NAMALWA (cell line): ENCODE results near the gene WBP2.
"Not testable (repeated sequence)": the region's sequence is repeated elsewhere in the genome, so short reads cannot be mapped to it uniquely, and the experiment has no call there.

Source experiments
- DNase-seq: peaks from one replicate; pipeline ENCODE4 v3.0.0-alpha.2; 2015; ENCODE audit warnings: low spot score

WBP2 gene

DNA sequence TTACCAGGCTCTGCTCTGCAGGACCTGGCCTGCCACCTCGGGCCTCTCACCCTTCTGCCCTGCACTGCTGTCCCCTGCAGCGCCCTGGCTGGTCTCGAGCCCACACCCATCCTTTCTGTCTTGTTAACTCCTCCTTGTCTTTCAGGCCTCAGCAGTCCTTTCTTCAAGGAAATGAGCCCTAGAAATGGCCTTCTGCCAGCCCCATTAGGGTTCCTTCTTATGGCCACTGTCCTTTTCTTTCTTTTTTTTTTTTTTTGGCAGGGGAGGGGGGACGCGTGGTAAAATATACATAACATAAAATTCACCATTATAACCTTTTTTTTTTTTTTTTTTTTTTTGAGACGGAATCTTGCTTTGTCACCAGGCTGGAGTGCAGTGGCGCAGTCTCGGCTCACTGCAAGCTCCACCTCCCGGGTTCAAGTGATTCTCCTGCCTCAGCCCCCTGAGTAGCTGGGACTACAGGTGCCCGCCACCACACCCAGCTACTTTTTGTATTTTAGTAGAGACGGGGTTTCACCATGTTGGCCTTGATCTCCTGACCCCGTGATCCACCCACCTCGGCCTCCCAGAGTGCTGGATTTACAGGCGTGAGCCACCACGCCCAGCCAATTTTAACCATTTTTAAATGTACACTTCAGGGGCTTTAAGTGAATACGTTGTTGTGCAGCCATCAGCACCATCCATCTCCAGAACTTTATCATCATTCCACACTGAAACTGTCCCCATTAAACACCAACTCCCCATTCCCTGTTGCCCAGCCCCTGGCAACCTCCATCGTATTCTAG lies 10.5 kb upstream of the WBP2 start:
- DNase-seq, result not testable (repeated sequence)

DNA sequence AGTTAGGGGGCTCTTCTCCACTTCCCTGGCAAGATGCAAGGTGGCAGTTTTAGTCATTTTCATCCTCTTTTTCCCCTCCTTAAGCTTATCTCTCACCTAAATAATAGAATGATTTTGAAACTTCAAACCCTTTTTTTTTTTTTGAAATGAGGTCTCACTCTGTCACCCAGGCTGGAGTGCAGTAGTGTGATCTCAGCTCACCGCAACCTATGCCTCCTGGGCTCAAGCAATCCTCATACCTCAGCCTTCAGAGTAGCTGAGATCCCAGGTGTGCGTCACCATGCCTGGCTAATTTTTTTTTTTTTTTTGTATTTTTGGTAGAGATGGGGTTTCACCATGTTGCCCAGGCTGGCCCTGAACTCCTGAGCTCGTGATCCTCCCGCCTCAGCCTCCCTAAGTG lies 9.8 kb upstream of the WBP2 start:
- DNase-seq, result not testable (repeated sequence)

GRCh38 chr17:75864448-75864871 lies 9.3 kb upstream of the WBP2 start:
- peak; percentile 84 for DNase-seq

DNA sequence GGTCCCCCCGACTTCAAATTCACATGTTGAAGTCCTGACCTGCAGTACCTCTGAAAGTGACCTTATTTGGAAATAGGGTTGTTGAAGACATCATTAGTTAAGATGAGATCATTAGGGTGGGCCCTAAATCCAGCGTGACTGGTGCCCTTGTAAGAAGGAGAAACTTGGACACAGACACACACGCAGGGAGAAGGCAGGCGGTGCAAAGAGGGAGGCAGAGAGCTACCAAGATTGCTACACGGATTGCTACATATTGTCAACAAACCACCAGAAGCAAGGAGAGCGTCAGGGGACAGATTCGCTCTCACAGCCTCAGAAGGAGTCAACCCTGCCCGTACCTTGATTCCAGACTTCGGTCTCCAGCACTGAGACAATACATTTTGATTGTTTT lies 6.8 kb upstream of the WBP2 start:
- no peak for DNase-seq

DNA sequence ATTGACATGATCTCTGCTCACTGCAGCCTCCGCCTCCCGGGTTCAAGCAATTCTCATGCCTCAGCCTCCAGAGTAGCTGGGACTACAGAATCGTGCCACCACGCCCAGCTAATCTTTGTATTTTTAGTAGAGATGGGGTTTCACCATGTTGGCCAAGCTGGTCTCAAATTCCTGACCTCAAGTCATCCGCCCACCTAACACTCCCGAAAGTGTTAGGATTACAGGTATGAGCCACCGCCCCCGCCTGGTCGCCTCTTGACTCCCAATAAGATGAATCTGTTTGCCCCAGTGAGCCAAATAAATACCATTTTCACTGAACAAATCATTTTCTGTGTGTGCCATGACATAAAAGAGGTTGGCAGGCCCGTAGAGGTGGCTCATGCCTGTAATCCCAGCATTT lies 4.2 kb upstream of the WBP2 start:
- DNase-seq, result not testable (repeated sequence)

- DNase-seq, result peak; percentile 78
Measured at GRCh38 chr17:75856062-75856756, 1.1 kb upstream of the WBP2 start.

- DNase-seq, result no peak
Measured at GRCh38 chr17:75854881-75855309, 240 bp downstream of the WBP2 start.

DNA sequence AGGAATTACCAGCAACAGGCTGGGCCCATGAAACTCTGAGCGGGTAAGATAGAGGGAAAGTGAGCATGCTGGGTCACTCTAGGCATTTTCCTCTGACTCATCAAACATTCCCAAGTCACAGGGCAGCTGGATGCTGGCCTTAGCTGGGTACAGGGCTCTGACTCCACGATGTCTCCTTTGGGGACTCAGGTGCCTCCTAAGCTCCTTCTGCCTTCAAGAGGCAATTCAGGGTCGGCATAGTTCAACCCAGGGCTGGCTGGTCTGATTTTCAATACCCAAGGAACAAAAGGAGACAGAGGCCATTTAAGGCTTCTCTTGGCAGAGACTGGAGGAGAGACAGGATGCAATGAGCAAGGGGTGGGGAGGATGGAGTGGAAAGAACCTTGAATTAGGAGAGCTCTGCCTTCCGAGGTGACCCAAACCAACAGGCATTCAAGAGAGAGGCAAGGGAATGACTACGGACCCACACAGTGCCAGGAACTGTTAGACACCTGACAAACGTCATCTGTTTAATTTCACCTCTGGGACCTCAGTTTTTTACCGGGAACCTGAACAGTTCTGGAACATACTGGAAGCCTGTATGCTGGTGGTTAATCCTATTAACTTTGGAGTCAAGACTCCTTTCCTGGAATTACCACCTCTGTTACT lies 910 bp downstream of the WBP2 start:
- no peak for DNase-seq

- DNase-seq, result no peak
Measured at GRCh38 chr17:75853433-75853832, 1.7 kb downstream of the WBP2 start.

DNA sequence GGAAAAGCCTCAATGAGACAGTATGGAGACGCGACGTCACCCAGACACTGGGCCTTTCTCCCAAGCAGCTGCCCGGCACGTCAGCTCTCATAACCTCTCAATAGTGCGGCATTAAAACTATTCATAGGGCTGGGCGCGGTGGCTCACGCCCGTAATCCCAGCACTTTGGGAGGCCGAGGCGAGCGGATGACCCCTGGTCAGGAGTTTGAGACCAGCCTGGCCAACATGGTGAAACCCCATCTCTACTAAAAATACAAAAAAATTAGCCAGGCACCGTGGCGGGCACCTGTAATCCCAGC lies 3.5 kb downstream of the WBP2 start:
- not testable (repeated sequence) for DNase-seq

GRCh38 chr17:75850928-75851692 lies 4.0 kb downstream of the WBP2 start:
- DNase-seq, result no peak

- no peak for DNase-seq
Measured at GRCh38 chr17:75849724-75850123, 5.4 kb downstream of the WBP2 start.

DNA sequence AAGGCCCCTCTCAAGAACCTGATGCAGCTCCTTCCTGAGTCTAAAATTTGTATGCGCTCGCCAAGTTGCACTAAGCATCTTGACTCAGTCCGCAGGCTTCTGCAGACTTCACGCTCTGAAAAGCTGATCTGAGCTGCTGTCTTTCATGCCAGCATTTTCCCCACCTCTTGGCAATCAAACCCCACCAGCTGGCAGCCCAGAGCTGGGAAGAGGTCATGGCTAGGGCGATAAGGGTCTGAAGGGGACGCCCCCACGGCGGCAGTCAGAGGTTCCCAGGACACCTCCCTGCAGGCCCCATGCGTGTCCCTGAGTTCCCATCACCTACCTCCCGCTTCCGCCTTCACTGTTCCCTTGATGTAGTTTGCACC lies 5.9 kb downstream of the WBP2 start:
- no peak for DNase-seq

GRCh38 chr17:75848523-75849278 lies 6.4 kb downstream of the WBP2 start:
- peak; percentile 52 for DNase-seq

- no peak for DNase-seq
Measured at GRCh38 chr17:75847614-75848522, 7.3 kb downstream of the WBP2 start.

DNA sequence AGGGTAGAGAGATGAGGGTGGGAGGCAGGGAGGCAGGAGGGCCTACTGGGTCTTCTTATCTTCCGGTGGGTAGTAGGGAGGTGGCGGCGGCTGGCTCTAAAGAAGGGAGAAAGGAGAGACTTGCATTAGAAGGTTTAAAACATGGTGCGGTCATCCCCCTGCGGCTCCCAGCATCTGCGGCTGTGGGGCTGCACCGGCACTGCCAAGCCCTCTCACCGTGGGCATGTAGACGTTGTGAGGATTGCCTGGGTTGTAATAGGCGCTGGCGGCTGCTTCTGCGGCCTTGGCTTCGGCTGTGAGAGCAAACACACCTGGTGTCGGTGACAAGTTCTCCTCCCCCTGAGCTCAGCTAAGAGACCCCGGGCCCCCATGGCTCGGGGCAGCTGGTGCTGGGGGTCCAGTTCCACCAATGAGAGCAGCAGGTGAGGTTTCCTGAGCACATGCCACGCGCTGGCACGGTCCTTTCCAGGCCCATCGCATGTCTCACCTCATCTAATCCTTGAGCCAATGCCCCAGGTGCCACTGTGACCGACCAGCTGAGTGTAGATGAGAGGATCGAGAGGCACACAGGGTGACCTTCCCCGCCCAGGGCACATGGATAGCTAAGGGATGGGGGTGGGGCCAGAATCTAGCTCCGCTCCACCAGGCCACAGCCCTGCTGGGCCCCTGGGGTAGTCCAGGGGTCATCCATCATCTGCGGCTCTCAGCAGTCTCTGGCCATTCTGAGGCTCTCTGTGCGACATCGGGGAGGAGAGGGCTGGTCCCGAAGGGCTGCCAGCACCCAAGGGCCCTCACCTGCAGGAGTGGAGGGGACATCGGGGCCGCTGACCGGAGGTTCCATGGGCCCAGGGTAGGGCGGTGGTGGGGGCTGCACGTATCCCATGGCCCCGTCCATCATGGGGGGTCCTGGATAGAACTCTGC lies 8.2 kb downstream of the WBP2 start:
- no peak for DNase-seq

- DNase-seq, result no peak
Measured at GRCh38 chr17:75845933-75846691, 9.0 kb downstream of the WBP2 start.

GRCh38 chr17:75845058-75845711 lies 9.9 kb downstream of the WBP2 start:
- peak; percentile 92 for DNase-seq
